NCI-H345 treated with DMSO at 0.1 percent for 48 hours (cell line): ENCODE results near the gene CCDC200.
"Not testable (repeated sequence)": the region's sequence is repeated elsewhere in the genome, so short reads cannot be mapped to it uniquely, and the experiment has no call there.

Source experiments
- DNase-seq: peaks from one replicate; lab custom pipeline; 2025; ENCODE audit not compliant: unreplicated experiment; lab: John Stamatoyannopoulos, UW

Gene CCDC200

DNA sequence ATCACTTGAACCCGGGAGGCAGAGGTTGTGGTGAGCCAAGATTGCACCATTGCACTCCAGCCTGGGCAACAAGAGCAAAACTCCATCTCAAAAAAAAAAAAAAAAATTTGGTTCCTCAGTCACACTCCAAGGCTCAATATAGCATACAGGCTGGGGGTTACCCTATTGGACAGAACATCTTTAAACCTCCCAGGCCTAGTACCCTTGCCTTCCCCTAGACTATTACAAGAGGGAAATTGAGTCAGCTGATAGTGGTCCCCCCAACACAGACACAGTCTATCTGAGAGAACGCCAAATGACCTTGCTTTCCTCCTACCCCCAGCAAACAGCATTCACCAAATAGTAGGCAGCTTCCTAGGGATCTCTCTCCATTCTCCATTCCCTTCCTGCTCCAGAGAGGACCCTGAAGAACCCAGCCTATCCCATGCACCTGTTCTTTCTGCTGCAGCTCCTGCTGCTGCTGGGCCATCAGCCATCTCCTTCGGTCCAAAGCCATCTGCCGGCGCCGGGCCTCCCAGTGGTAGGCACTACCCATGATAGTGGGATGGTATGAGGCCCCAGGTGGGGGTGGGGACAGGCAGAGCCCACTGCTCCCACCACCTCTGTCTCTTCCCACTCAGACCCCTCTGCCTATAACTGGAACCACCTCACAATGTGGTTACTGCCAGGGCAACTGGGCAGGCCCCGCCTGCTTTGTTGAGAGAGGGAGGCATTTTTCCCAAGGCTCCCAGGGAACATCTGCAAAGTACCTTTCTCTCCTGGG is at the start of gene CCDC200:
CCDC200 (minus strand) TSS at position 604 of the 763 bp plus-strand sequence; CDS start at position 535, 69 bp downstream.
- not testable (repeated sequence) for DNase-seq

DNA sequence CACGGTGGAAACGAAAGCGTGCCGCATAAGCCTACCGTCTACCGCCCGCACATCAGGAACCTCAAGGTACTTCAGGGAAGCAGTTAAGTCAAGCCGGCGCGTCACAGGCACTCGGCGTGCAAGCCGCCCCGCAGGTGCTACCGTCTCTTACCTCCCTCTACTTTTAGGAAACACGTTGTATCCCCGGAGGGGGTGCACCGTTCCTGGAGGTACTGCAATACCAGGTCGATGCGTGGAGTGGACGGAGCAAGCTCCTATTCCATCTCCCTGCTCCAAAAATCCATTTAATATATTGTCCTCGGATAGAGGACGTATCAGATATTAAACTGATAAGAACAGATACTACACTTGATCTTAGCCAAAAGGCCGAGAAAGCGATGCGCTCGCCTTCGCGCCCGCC is 44.5 kb upstream of the CCDC200 start:
- not testable (repeated sequence) for DNase-seq

DNA sequence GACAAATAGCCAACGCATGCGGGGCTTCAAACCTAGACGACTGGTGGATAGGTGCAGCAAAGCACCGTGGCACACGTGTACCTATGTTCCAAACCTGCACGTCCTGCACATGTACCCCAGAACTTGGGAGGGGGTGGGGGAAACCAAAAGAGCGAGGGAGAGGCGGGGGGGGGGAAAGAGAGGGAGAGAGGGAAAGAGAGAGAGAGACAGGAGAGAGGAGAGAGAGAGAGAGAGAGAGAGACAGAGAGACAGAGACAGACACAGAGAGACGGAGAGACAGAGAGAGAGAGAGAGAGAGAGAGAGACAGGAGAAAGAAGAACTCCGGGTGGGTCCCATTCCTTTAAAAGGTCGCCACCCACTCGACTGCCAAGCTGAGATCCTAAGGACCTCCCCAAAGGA is 44.1 kb upstream of the CCDC200 start:
- DNase-seq = not testable (repeated sequence)

DNA sequence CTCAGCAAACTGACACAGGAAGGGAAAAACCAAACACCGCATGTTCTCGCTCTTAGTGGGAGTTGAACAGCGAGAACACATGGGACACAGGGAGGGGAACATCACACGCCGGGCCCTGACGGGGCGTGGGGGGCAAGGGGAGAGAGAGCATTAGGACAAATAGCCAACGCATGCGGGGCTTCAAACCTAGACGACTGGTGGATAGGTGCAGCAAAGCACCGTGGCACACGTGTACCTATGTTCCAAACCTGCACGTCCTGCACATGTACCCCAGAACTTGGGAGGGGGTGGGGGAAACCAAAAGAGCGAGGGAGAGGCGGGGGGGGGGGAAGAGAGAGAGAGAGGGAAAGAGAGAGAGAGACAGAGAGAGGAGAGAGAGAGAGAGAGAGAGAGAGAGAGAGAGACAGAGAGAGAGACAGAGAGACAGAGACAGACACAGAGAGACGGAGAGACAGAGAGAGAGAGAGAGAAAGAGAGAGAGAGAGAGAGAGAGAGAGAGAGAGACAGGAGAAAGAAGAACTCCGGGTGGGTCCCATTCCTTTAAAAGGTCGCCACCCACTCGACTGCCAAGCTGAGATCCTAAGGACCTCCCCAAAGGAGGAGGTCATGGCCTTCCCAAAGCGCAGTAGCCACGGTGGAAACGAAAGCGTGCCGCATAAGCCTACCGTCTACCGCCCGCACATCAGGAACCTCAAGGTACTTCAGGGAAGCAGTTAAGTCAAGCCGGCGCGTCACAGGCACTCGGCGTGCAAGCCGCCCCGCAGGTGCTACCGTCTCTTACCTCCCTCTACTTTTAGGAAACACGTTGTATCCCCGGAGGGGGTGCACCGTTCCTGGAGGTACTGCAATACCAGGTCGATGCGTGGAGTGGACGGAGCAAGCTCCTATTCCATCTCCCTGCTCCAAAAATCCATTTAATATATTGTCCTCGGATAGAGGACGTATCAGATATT is 42.4 kb upstream of the CCDC200 start:
- not testable (repeated sequence) for DNase-seq

DNA sequence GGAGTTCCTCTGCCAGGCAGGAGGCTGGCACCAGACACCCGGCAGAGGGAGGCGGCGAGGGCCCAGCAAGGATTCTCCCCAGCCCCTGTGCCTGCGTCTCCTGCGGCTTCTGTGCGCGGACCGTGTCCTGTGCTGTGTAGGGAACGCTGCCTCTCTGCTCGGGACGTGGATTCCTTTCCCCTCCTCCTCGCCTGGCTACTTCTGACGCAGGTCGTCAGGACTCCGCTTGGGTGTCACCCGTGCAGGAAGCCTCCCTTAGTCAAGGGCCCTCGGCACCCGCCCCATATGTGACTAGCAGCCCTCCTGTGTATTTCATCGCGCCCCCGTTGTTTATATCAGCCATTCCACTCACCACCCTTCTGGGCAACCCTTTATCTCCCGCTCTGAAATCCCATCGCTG is 18.0 kb upstream of the CCDC200 start:
- not testable (repeated sequence) for DNase-seq

- DNase-seq = not testable (repeated sequence)
These were observed 12.4 kb upstream of the CCDC200 start for GRCh38 chr17:43240596-43241352.

DNA sequence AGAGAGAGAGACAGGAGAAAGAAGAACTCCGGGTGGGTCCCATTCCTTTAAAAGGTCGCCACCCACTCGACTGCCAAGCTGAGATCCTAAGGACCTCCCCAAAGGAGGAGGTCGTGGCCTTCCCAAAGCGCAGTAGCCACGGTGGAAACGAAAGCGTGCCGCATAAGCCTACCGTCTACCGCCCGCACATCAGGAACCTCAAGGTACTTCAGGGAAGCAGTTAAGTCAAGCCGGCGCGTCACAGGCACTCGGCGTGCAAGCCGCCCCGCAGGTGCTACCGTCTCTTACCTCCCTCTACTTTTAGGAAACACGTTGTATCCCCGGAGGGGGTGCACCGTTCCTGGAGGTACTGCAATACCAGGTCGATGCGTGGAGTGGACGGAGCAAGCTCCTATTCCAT is 11.2 kb upstream of the CCDC200 start:
- not testable (repeated sequence) for DNase-seq

- DNase-seq = not testable (repeated sequence)
These were observed 5.5 kb upstream of the CCDC200 start, which contains the start of gene RNU2-1 for GRCh38 chr17:43233877-43234276. TSS of gene RNU2-1 (minus strand) at chr17:43233977.

DNA sequence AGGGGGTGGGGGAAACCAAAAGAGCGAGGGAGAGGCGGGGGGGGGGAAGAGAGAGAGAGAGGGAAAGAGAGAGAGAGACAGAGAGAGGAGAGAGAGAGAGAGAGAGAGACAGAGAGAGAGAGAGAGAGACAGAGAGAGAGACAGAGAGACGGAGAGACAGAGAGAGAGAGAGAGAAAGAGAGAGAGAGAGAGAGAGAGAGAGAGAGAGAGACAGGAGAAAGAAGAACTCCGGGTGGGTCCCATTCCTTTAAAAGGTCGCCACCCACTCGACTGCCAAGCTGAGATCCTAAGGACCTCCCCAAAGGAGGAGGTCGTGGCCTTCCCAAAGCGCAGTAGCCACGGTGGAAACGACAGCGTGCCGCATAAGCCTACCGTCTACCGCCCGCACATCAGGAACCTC is 4.8 kb upstream of the CCDC200 start:
- not testable (repeated sequence) for DNase-seq

GRCh38 chr17:43232021-43232699 is 3.7 kb upstream of the CCDC200 start:
- DNase-seq = not testable (repeated sequence)

DNA sequence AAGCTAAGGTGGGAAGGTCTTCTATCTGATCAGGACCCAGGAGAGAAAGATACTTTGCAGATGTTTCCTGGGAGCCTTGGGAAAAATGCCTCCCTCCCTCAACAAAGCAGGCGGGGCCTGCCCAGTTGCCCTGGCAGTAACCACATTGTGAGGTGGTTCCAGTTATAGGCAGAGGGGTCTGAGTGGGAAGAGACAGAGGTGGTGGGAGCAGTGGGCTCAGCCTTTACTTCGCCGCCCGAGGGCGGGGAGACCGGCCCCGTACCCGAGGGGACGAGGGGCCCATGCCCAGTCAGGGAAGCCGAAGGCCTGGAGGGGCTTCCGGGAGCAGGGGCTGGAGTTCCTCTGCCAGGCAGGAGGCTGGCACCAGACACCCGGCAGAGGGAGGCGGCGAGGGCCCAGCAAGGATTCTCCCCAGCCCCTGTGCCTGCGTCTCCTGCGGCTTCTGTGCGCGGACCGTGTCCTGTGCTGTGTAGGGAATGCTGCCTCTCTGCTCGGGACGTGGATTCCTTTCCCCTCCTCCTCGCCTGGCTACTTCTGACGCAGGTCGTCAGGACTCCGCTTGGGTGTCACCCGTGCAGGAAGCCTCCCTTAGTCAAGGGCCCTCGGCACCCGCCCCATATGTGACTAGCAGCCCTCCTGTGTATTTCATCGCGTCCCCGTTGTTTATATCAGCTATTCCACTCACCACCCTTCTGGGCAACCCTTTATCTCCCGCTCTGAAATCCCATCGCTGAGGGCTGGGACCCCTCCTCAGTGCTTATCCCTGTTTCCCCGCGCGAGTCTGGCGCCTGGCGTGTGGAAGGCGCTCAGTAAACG is 3.0 kb upstream of the CCDC200 start:
- DNase-seq = not testable (repeated sequence)

DNA sequence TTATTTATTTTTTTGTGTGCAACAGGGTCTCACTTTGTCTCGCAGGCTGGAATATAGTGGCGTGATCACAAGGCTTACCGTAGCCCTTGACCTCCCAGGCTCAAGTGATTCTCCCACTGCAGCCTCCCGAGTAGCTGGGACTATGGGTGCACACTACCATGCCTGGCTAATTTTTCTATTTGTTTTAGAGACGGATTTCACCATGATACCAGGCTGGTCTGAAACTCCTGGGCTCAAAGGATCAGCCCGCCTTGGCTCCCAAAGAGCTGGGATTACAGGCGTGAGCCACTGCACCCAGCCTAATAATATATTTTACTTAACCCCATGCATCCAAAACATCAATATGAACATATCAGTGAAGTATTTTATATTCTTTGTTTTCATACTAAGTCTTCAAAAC is 2.0 kb downstream of the CCDC200 start:
- no peak for DNase-seq

DNA sequence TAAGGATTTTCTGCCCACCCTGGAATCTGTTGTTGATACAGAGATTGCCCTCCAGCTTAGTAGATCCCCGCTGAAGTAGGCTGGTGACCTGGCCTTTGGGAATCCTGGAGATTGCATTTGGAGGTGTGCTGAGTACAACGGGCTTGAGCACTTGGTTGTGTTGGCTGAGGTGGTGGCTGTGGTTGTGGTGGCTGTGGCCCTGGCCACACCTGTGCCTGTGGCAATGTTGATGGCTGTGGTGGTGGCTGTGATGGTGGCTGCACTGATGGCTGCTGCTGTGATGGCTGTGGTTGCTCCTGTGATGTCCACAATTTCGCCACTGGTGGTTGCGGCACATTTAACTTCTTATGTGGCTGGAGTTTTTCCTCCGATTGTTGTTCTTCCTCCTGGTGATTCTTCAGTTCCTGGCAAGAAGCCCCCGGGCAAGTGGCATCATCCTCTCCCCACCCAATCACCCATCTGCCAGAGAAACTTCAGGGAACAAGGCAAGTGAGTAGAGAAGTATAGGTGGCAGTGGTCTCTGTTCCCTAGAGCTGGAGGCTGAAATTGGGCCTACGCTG is 4.2 kb downstream of the CCDC200 start:
- no peak for DNase-seq

GRCh38 chr17:43220511-43221125 is 7.8 kb downstream of the CCDC200 start:
- no peak for DNase-seq

DNA sequence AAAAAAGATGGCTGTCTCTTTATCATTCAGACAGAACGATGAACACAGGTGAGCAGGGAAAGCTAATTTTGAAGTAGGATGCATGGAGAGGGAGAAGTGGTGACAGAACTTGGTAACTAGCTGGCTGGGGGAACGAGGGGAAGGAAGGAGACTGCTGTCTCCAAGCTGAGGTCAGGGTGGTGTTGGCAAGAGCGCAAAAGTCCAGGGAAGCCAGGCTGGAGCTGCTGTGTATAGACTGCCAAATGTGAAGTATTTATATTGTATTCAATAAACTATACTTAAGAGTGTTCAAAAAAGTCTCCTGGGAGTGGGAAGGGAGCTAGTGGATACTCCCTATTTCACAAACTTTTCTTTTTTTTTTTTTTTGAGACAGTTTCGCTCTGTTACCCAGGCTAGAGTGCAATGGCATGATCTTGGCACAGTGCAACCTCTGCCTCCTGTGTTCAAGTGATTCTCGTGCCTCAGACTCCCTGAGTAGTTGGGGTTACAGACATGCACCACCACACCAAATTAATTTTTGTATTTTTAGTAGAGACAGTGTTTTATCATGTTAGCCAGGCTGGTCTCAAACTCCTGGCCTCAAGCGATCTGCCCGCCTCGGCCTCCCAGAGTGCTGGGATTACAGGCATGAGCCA is 8.6 kb downstream of the CCDC200 start:
- DNase-seq = no peak

GRCh38 chr17:43219001-43219400 is 9.4 kb downstream of the CCDC200 start:
- no peak for DNase-seq

GRCh38 chr17:43217614-43218087 is 10.8 kb downstream of the CCDC200 start:
- DNase-seq = no peak
